Liver (tissue), 9 donors: ENCODE results near the gene STX5. TPM values are rescaled to one million over a fixed set of nuclear protein-coding genes. Genes with fewer than 3 reads are reported as not detected.

Source experiments
- DNase-seq: peaks from one replicate; pipeline ENCODE4 v3.0.0-alpha.2; 2017; ENCODE audit warnings: low spot score
- H3K27ac ChIP-seq, 2 donors: one replicate each; pipeline ENCODE4 v1.7.0; 2013; ENCODE audit warnings: inconsistent platforms in 2 of 2, low read length in 2 of 2, control low read depth in 1 of 2, low read depth in 1 of 2, mild to moderate bottlenecking in 1 of 2
- H3K27me3 ChIP-seq, 4 donors: one replicate each; pipeline versions ENCODE4 v1.6.1 to v1.7.0; 2013; ENCODE audit warnings: low read length in 3 of 4, inconsistent platforms in 1 of 4, mild to moderate bottlenecking in 1 of 4, moderate library complexity in 1 of 4; ENCODE audit not compliant: control insufficient read depth in 4 of 4, insufficient read depth in 4 of 4
- H3K36me3 ChIP-seq, 4 donors: one replicate each; pipeline versions ENCODE4 v1.6.1 to v1.7.0; 2013; ENCODE audit warnings: low read length in 3 of 4, mild to moderate bottlenecking in 3 of 4, low read depth in 1 of 4, moderate library complexity in 1 of 4; ENCODE audit not compliant: control insufficient read depth in 4 of 4, insufficient read depth in 3 of 4
- H3K4me1 ChIP-seq, 4 donors: one replicate each; pipeline versions ENCODE4 v1.6.1 to v1.7.0; 2013; ENCODE audit warnings: low read length in 3 of 4, mild to moderate bottlenecking in 3 of 4, moderate library complexity in 1 of 4; ENCODE audit not compliant: control insufficient read depth in 4 of 4, insufficient read depth in 4 of 4
- H3K4me3 ChIP-seq, 3 donors: one replicate each; pipeline versions ENCODE4 v1.6.1 to v1.7.0; 2013; ENCODE audit warnings: low read length in 3 of 3, control low read depth in 1 of 3, low read depth in 1 of 3, mild to moderate bottlenecking in 1 of 3
- H3K9ac ChIP-seq, 2 donors: one replicate each; pipeline ENCODE4 v1.7.0; 2013; ENCODE audit warnings: low read length in 2 of 2, mild to moderate bottlenecking in 2 of 2, moderate library complexity in 2 of 2, control low read depth in 1 of 2, low read depth in 1 of 2
- H3K9me3 ChIP-seq, 4 donors: one replicate each; pipeline versions ENCODE4 v1.6.1 to v1.7.0; 2013; ENCODE audit warnings: low read length in 3 of 4; ENCODE audit not compliant: control insufficient read depth in 4 of 4
- ATF3 ChIP-seq: IDR thresholded peaks from 2 replicates; pipeline ENCODE4 v1.6.1; 2016; ENCODE audit warnings: antibody characterized with exemption
- CTCF ChIP-seq: fragments of 150-350 bp; IDR thresholded peaks from 2 replicates; pipeline ENCODE4 v1.5.1; 2017; ENCODE audit warnings: improper control_type of control experiment, low read depth, low read length; ENCODE audit not compliant: missing input control
- EGR1 ChIP-seq, 2 donors: IDR thresholded peaks; 2 replicates each; pipeline ENCODE4 v1.6.1; 2016 to 2018; ENCODE audit warnings: antibody characterized with exemption in 2 of 2, low read depth in 2 of 2
- FOXA1 ChIP-seq: IDR thresholded peaks from 2 replicates; pipeline ENCODE4 v1.6.1; 2016; ENCODE audit warnings: antibody characterized with exemption
- FOXA2 ChIP-seq: IDR thresholded peaks from 2 replicates; pipeline ENCODE4 v1.6.1; 2016; ENCODE audit warnings: antibody characterized with exemption
- GABPA ChIP-seq, 2 donors: IDR thresholded peaks in 1 of 2; conservative IDR thresholded peaks in 1 of 2; 2 replicates each; pipeline ENCODE4 v1.6.1; 2016; ENCODE audit warnings: antibody characterized with exemption in 2 of 2, mild to moderate bottlenecking in 1 of 2, moderate library complexity in 1 of 2
- HNF4A ChIP-seq, 2 donors: conservative IDR thresholded peaks; 2 replicates each; pipeline ENCODE4 v1.6.1; 2016; ENCODE audit warnings: antibody characterized with exemption in 2 of 2, mild to moderate bottlenecking in 2 of 2
- HNF4G ChIP-seq: IDR thresholded peaks from 2 replicates; pipeline ENCODE4 v1.6.1; 2016; ENCODE audit warnings: antibody characterized with exemption
- JUND ChIP-seq, 2 donors: IDR thresholded peaks; 2 replicates each; pipeline ENCODE4 v1.6.1; 2016; ENCODE audit warnings: antibody characterized with exemption in 2 of 2
- MAX ChIP-seq: IDR thresholded peaks from 2 replicates; pipeline ENCODE4 v1.6.1; 2016; ENCODE audit warnings: antibody characterized with exemption
- NR2F2 ChIP-seq: IDR thresholded peaks from 2 replicates; pipeline ENCODE4 v1.6.1; 2016; ENCODE audit warnings: antibody characterized with exemption
- RAD21 ChIP-seq, 2 donors: IDR thresholded peaks; 2 replicates each; pipeline ENCODE4 v1.6.1; 2016; ENCODE audit warnings: antibody characterized with exemption in 2 of 2, mild to moderate bottlenecking in 2 of 2
- REST ChIP-seq: IDR thresholded peaks from 2 replicates; pipeline ENCODE4 v1.6.1; 2016; ENCODE audit warnings: antibody characterized with exemption, mild to moderate bottlenecking
- RXRA ChIP-seq, 2 donors: IDR thresholded peaks; 2 replicates each; pipeline ENCODE4 v1.6.1; 2017 to 2018; ENCODE audit warnings: antibody characterized with exemption in 2 of 2, mild to moderate bottlenecking in 1 of 2
- SP1 ChIP-seq: IDR thresholded peaks from 2 replicates; pipeline ENCODE4 v1.6.1; 2018; ENCODE audit warnings: antibody characterized with exemption, mild to moderate bottlenecking
- TAF1 ChIP-seq: conservative IDR thresholded peaks from 2 replicates; pipeline ENCODE4 v1.6.1; 2016; ENCODE audit warnings: antibody characterized with exemption, mild to moderate bottlenecking
- YY1 ChIP-seq: IDR thresholded peaks from 2 replicates; pipeline ENCODE4 v1.6.1; 2016; ENCODE audit warnings: antibody characterized with exemption, mild to moderate bottlenecking
- ZBTB33 ChIP-seq: IDR thresholded peaks from 2 replicates; pipeline ENCODE4 v1.6.1; 2016; ENCODE audit warnings: antibody characterized with exemption
- WGBS: extraction: QIAGEN DNeasy Blood & Tissue Kit; methylation state at CpG from one replicate; pipeline ENCODE4 v1.1.7; 2013; 5-methylcytosine and 5-hydroxymethylcytosine counted together
- polyA plus RNA-seq, 2 donors: library from polyadenylated mRNA; stranded (reverse) in 1 of 2; unstranded in 1 of 2; fragments of 200-250 nt in 1 of 2; fragments of >200 nt in 1 of 2; fragmentation: Nextera tagmentation in 1 of 2; extraction: Ambion mirVana in 1 of 2; gene quantifications; one replicate each; pipeline versions ENCODE4 v1.2.1 to v1.2.3, GENCODE V29; 2013 to 2015
- total RNA-seq, 2 donors: library from RNA; depleted of rRNA; stranded (reverse); fragments of >200 nt; gene quantifications; one replicate each; pipeline ENCODE4 v1.2.3, GENCODE V29; 2014
- donor health status: healthy.
- donor health status: healthy.
- donor health status: healthy.
- donor health status: healthy.
- donor health status: healthy.

Gene STX5
- total and polyA plus RNA-seq, 4 donors, result 13.6 to 34.1 (median 26.1) TPM

GRCh38 chr11:62851807-62852522 lies 20.1 kb upstream of the STX5 start:
- WGBS, result 54% methylated on average over 3 of the region's 3 CpGs
- TF ChIP-seq REST (no peak), FOXA1 (no peak), JUND (IDR thresholded peaks at IDR 0.05) (no peak), RXRA (IDR thresholded peaks at IDR 0.05) (no peak), ZBTB33 (no peak), TAF1 (no peak), CTCF (no peak), GABPA (IDR thresholded peaks at IDR 0.05 in 1 of 2, conservative IDR thresholded peaks at IDR 0.05 in 1 of 2) (no peak), MAX (no peak), ATF3 (no peak), RAD21 (IDR thresholded peaks at IDR 0.05) (no peak), YY1 (no peak), SP1 (no peak), HNF4G (no peak), FOXA2 (no peak), HNF4A (conservative IDR thresholded peaks at IDR 0.05) (no peak), EGR1 (IDR thresholded peaks at IDR 0.05; ENCODE audit: low read depth in 2 of 2) (no peak), NR2F2 (no peak)
- Histone ChIP-seq H3K36me3 (peaks cover 2 to 27% (median 24%) of the 10 kb centered on the region in 4 donors), H3K9me3 (no peaks in the 10 kb centered on the region), H3K27me3 (no peaks in the 10 kb centered on the region), H3K4me1 (peaks cover 2 to 33% (median 17%) of the 10 kb centered on the region in 4 donors), H3K27ac (no peak overlapping the region), H3K9ac (no peak overlapping the region), H3K4me3 (no peak overlapping the region)
- DNase-seq, result no peak
